Hepatocyte (in vitro differentiated cells): ENCODE measurements around the gene DNAJB1.

ENCODE experiments used
- CTCF ChIP-seq: fragments of 200-600 bp; sonication (generic); IDR thresholded peaks from 2 replicates; pipeline ENCODE4 v1.5.1; 2016; ENCODE audit warnings: antibody characterized with exemption, mild to moderate bottlenecking; ENCODE audit not compliant: poor library complexity
- EZH2 ChIP-seq: fragments of 200-600 bp; sonication (generic); IDR thresholded peaks from 2 replicates; pipeline ENCODE4 v1.6.1; 2016; ENCODE audit warnings: antibody characterized with exemption, mild to moderate bottlenecking, borderline replicate concordance
- EZH2phosphoT487 ChIP-seq: fragments of 200-600 bp; sonication (generic); IDR thresholded peaks from one replicate; pipeline ENCODE4 v1.6.1; 2018; ENCODE audit warnings: antibody characterized with exemption, mild to moderate bottlenecking, low read depth, moderate library complexity; ENCODE audit not compliant: unreplicated experiment, severe bottlenecking

DNA sequence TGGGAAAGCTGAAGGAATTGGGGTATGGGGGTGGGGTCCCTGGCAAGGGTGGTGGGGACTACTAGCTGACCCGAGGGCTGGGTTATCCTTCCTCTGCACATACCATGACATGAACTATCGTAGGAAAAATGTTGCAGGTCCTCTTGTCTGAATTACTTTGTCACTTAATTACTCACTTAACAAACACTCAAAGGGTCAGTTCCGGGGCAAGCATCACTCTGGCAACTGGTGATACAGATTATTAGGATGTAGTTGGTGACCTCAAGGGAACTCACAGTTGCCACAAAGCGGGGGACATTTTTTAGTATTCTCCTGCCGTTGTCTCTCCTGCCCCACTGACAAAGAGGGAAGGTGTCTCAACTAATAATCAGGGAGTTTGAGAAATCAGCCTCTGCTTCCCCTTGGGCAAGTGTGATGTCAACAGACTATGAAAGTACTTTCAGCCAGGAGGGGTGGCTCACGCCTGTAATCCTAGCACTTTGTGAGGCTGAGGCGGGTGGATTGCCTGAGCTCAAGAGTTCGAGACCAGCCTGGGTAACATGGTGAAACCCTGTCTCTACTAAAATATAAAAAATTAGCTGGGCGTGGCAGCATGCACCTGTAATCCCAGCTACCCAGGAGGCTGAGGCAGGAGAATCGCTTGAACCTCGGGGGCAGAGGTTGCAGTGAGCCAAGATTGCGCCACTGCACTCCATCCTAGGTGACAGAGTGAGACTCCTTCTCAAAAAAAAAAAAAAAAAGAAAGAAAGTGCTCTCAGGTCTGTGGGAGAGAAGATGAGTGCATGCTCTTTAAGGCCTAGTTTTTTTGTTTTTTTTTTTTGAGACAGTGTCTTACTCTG, 10.3 kb downstream of the DNAJB1 start:
- no peak for TF ChIP-seq EZH2
- no peak for TF ChIP-seq CTCF
- no peak for TF ChIP-seq EZH2phosphoT487
